SK-N-SH (cell line): ENCODE measurements around the gene STX1B. TPM values are rescaled to one million over a fixed set of nuclear protein-coding genes. Genes with fewer than 3 reads are reported as not detected.

ENCODE experiments used
- CTCF ChIA-PET: fragments of 300-600, 350-600 bp; formaldehyde crosslinking; extraction: SDS; loops from one replicate; lab custom pipeline; 2021; lab: Yijun Ruan, JAX
- POLR2A ChIA-PET: fragments of 350-600 bp; sonication (Branson Sonifier 250); formaldehyde crosslinking; extraction: SDS; loops from one replicate; lab custom pipeline; 2020; ENCODE audit warnings: antibody characterized with exemption, inconsistent platforms; lab: Yijun Ruan, JAX
- DNase-seq: peaks from one replicate; pipeline ENCODE4 v3.0.0; 2012
- H2AFZ ChIP-seq: fragments of 200-600 bp; sonication (generic); 2 replicates; pipeline ENCODE4 v1.8.1; 2016; ENCODE audit warnings: antibody characterized with exemption, mild to moderate bottlenecking, low read depth
- H3F3A ChIP-seq: fragments of 200-600 bp; sonication (generic); replicated peaks from 2 replicates; pipeline ENCODE3; 2016; ENCODE audit warnings: antibody characterized with exemption, mild to moderate bottlenecking; ENCODE audit not compliant: insufficient read depth
- H3K27ac ChIP-seq, 2 experiments: fragments of 200-500 bp in 1 of 2; fragments of 200-600 bp in 1 of 2; sonication (Bioruptor generic) in 1 of 2; sonication (generic), shearing (Covaris generic) in 1 of 2; 2 replicates each; pipeline versions ENCODE4 v1.5.1 to v1.6.1; 2014 to 2016; ENCODE audit warnings: low read depth in 2 of 2, inconsistent platforms in 1 of 2, low read length in 1 of 2, mild to moderate bottlenecking in 1 of 2, mixed read lengths in 1 of 2
- H3K27me3 ChIP-seq: fragments of 200-600 bp; sonication (generic), shearing (Covaris generic); 2 replicates; pipeline ENCODE4 v1.6.1; 2016; ENCODE audit warnings: mixed run types; ENCODE audit not compliant: insufficient read depth
- H3K36me3 ChIP-seq, 2 experiments: fragments of 200-500 bp in 1 of 2; fragments of 200-600 bp in 1 of 2; sonication (Bioruptor generic) in 1 of 2; sonication (generic) in 1 of 2; replicated peaks in 1 of 2; 2 replicates each; pipeline versions ENCODE3 to v1.5.1; 2014 to 2016; ENCODE audit warnings: low read length in 1 of 2, mild to moderate bottlenecking in 1 of 2; ENCODE audit not compliant: insufficient read depth in 2 of 2, control insufficient read depth in 1 of 2
- H3K4me1 ChIP-seq, 2 experiments: fragments of 200-500 bp in 1 of 2; fragments of 200-600 bp in 1 of 2; sonication (Bioruptor generic) in 1 of 2; sonication (generic), shearing (Covaris generic) in 1 of 2; 2 replicates each; pipeline versions ENCODE4 v1.5.1 to v1.6.1; 2014 to 2016; ENCODE audit warnings: low read depth in 1 of 2, low read length in 1 of 2, mixed run types in 1 of 2; ENCODE audit not compliant: insufficient read depth in 2 of 2, control insufficient read depth in 1 of 2
- H3K4me2 ChIP-seq: fragments of 200-600 bp; sonication (generic), shearing (Covaris generic); 2 replicates; pipeline ENCODE4 v1.6.1; 2017; ENCODE audit warnings: mixed run types
- H3K4me3 ChIP-seq, 2 experiments: fragments of 200-500 bp in 1 of 2; fragments of 200-600 bp in 1 of 2; sonication (Bioruptor generic) in 1 of 2; sonication (generic), shearing (Covaris generic) in 1 of 2; 2 replicates each; pipeline versions ENCODE4 v1.5.1 to v1.8.1; 2014 to 2016; ENCODE audit warnings: low read depth in 2 of 2, inconsistent platforms in 1 of 2, low read length in 1 of 2, mild to moderate bottlenecking in 1 of 2, mixed read lengths in 1 of 2, moderate library complexity in 1 of 2
- H3K79me2 ChIP-seq: fragments of 200-600 bp; sonication (generic); 2 replicates; pipeline ENCODE4 v1.8.1; 2017; ENCODE audit warnings: mild to moderate bottlenecking; ENCODE audit not compliant: insufficient read depth
- H3K9ac ChIP-seq: fragments of 200-600 bp; sonication (generic); 2 replicates; pipeline ENCODE4 v1.6.1; 2017; ENCODE audit warnings: mixed run types
- H3K9me2 ChIP-seq: fragments of 200-600 bp; sonication (generic); 2 replicates; pipeline ENCODE4 v1.6.1; 2017; ENCODE audit warnings: mixed run types
- H3K9me3 ChIP-seq: fragments of 200-600 bp; sonication (generic); 2 replicates; pipeline ENCODE4 v1.6.1; 2017; ENCODE audit warnings: mixed run types, mild to moderate bottlenecking, moderate library complexity
- H4K20me1 ChIP-seq: fragments of 200-600 bp; sonication (generic); 2 replicates; pipeline ENCODE4 v1.6.1; 2017; ENCODE audit warnings: mild to moderate bottlenecking, mixed run types; ENCODE audit not compliant: insufficient read depth
- CHD2 ChIP-seq: fragments of 150-350 bp; IDR thresholded peaks from 2 replicates; pipeline ENCODE4 v1.6.1; 2018; ENCODE audit warnings: low read length; ENCODE audit not compliant: partially characterized antibody
- CTCF ChIP-seq: fragments of 200-600 bp; sonication (generic); IDR thresholded peaks from 2 replicates; pipeline ENCODE4 v1.6.1; 2017; ENCODE audit warnings: antibody characterized with exemption, mild to moderate bottlenecking, moderate library complexity
- ELF1 ChIP-seq: IDR thresholded peaks from 2 replicates; pipeline ENCODE4 v1.4.0; 2012
- EP300 ChIP-seq, 2 experiments: IDR thresholded peaks; 2 replicates each; pipeline versions ENCODE4 v1.4.0 to v1.6.1; 2012; ENCODE audit warnings: borderline replicate concordance in 1 of 2, low read depth in 1 of 2, low read length in 1 of 2
- EZH2phosphoT487 ChIP-seq: fragments of 200-600 bp; sonication (generic); IDR thresholded peaks from 2 replicates; pipeline ENCODE4 v1.6.1; 2017; ENCODE audit warnings: low read depth, mixed run types, mild to moderate bottlenecking, antibody characterized with exemption, moderate library complexity, borderline replicate concordance
- FOSL2 ChIP-seq: IDR thresholded peaks from 2 replicates; pipeline ENCODE4 v1.4.0; 2012; ENCODE audit warnings: low read depth, mild to moderate bottlenecking, moderate library complexity, borderline replicate concordance
- FOXJ3 ChIP-seq: sonication (generic); formaldehyde crosslinking; IDR thresholded peaks from 2 replicates; pipeline ENCODE4 v1.5.1; 2020; ENCODE audit warnings: mild to moderate bottlenecking, missing genetic modification reagents
- GABPA ChIP-seq: IDR thresholded peaks from 2 replicates; pipeline ENCODE4 v1.4.0; 2012; ENCODE audit warnings: low read depth, mild to moderate bottlenecking
- GATA2 ChIP-seq: sonication (generic); formaldehyde crosslinking; IDR thresholded peaks from 2 replicates; pipeline ENCODE4 v1.5.0; 2020; ENCODE audit warnings: mild to moderate bottlenecking, missing genetic modification reagents
- MAX ChIP-seq: IDR thresholded peaks from 2 replicates; pipeline ENCODE4 v1.4.0; 2012; ENCODE audit warnings: low read depth
- MXI1 ChIP-seq: IDR thresholded peaks from 2 replicates; pipeline ENCODE4 v1.6.1; 2012; ENCODE audit warnings: mild to moderate bottlenecking, low read depth, low read length, improper control_type of control experiment
- NFIC ChIP-seq: IDR thresholded peaks from 2 replicates; pipeline ENCODE4 v1.4.0; 2012; ENCODE audit warnings: borderline replicate concordance
- PBX3 ChIP-seq: IDR thresholded peaks from 2 replicates; pipeline ENCODE4; 2012
- REST ChIP-seq: IDR thresholded peaks from 2 replicates; pipeline ENCODE4 v1.6.1; 2012; ENCODE audit warnings: mild to moderate bottlenecking, low read depth, low read length, moderate library complexity
- RXRA ChIP-seq: IDR thresholded peaks from 2 replicates; pipeline ENCODE4 v1.4.0; 2012; ENCODE audit warnings: low read depth, mild to moderate bottlenecking, borderline replicate concordance
- SIN3A ChIP-seq: IDR thresholded peaks from 2 replicates; pipeline ENCODE4 v1.6.1; 2012; ENCODE audit warnings: low read depth, mild to moderate bottlenecking, low read length, moderate library complexity, borderline replicate concordance
- SMC3 ChIP-seq: IDR thresholded peaks from 2 replicates; pipeline ENCODE4 v1.6.1; 2012; ENCODE audit warnings: low read depth, low read length, improper control_type of control experiment
- TAF1 ChIP-seq: IDR thresholded peaks from 2 replicates; pipeline ENCODE4 v1.6.1; 2012; ENCODE audit warnings: low read depth, mild to moderate bottlenecking, low read length, moderate library complexity, borderline replicate concordance
- TEAD4 ChIP-seq: IDR thresholded peaks from 2 replicates; pipeline ENCODE4 v1.4.0; 2012; ENCODE audit warnings: mild to moderate bottlenecking, borderline replicate concordance; ENCODE audit not compliant: insufficient read depth
- YY1 ChIP-seq: IDR thresholded peaks from 2 replicates; pipeline ENCODE4 v1.4.0; 2012; ENCODE audit warnings: low read depth, mild to moderate bottlenecking
- WGBS: methylation state at CpG from one replicate; pipeline ENCODE4 v1.1.6; 2017; ENCODE audit warnings: low lambda C conversion rate; 5-methylcytosine and 5-hydroxymethylcytosine counted together
- polyA plus RNA-seq, 3 experiments: library from polyadenylated mRNA; depleted of rRNA; stranded (reverse); fragments of >200 nt; gene quantifications; 2 replicates each; pipeline ENCODE4 v1.2.3, GENCODE V29; 2012

The STX1B gene
- polyA plus RNA-seq, 1 of the 3 experiments (the other 2 are of a cell fraction): 21.2 TPM

- 85% methylated on average over 15 of the region's 16 CpGs for WGBS
- CTCF ChIA-PET: no interaction called here
- TF ChIP-seq MAX (no peak), REST (no peak), FOSL2 (no peak), NFIC (no peak), CHD2 (no peak), TEAD4 (no peak), RXRA (no peak), FOXJ3 (CRISPR knock-in tag) (no peak), SIN3A (no peak), ELF1 (no peak), GABPA (no peak), EZH2phosphoT487 (no peak), MXI1 (no peak)
- Histone ChIP-seq H3K27me3 (no peaks in the 10 kb centered on the region), H3K4me2 (no peak overlapping the region), H3K4me1 (peaks cover 4 to 14% of the 10 kb centered on the region in 2 experiments; a peak in 1 of 4 replicates), H2AFZ (no peak overlapping the region), H3F3A (peaks cover 11% of the 10 kb centered on the region), H3K27ac (no peak overlapping the region), H3K36me3 (peaks cover 0 to 2% of the 10 kb centered on the region in 2 experiments), H3K9ac (no peak overlapping the region), H3K9me3 (no peaks in the 10 kb centered on the region), H3K9me2 (no peaks in the 10 kb centered on the region), H3K79me2 (peaks cover 45% of the 10 kb centered on the region), H3K4me3 (no peak overlapping the region), H4K20me1 (no peaks in the 10 kb centered on the region)
- POLR2A ChIA-PET: no interaction called here
- peak; percentile 4 for DNase-seq
Observed at GRCh38 chr16:31005350-31006085, 4.9 kb downstream of the STX1B start.

- ChIA-PET POLR2A (no interaction called here), CTCF (interaction anchor here (0.6 to 2.6 kb wide), 2 partner anchors 20 to 451 kb away, joined by 3 to 16 read pairs; partner anchors contain the start of gene HSD3B7)
- Histone ChIP-seq H4K20me1 (no peaks in the 10 kb centered on the region), H3K27ac (no peak overlapping the region), H3K9ac (no peak overlapping the region), H3K27me3 (no peaks in the 10 kb centered on the region), H3K36me3 (peaks cover 0 to 2% of the 10 kb centered on the region in 2 experiments), H3K79me2 (peaks cover 40% of the 10 kb centered on the region), H3K9me3 (no peaks in the 10 kb centered on the region), H3K4me1 (peaks cover 4 to 12% of the 10 kb centered on the region in 2 experiments; a peak in 1 of 4 replicates), H3K4me3 (no peak overlapping the region), H3K9me2 (no peaks in the 10 kb centered on the region), H2AFZ (no peak overlapping the region), H3K4me2 (no peak overlapping the region), H3F3A (peaks cover 11% of the 10 kb centered on the region)
- no peak for DNase-seq
- 92% methylated on average over 1 of the region's 2 CpGs for WGBS
- no peak for TF ChIP-seq TAF1
- no peak for TF ChIP-seq FOXJ3 (CRISPR knock-in tag)
- no peak for TF ChIP-seq CTCF
- TF ChIP-seq SMC3: no peak
- TF ChIP-seq EP300 (IDR thresholded peaks at IDR 0.05; ENCODE audit: borderline replicate concordance in 1 of 2, low read depth in 1 of 2, low read length in 1 of 2): no peak
- TF ChIP-seq GATA2 (CRISPR knock-in tag): no peak
- no peak for TF ChIP-seq NFIC
- no peak for TF ChIP-seq PBX3
- no peak for TF ChIP-seq EZH2phosphoT487
- TF ChIP-seq YY1: no peak
- TF ChIP-seq SIN3A: no peak
- no peak for TF ChIP-seq MAX
Observed at GRCh38 chr16:31004658-31005057, 5.8 kb downstream of the STX1B start.
